Endothelial cell of umbilical vein (primary cell): ENCODE data around the gene TMEM151B. TPM values are rescaled to one million over a fixed set of nuclear protein-coding genes. Genes with fewer than 3 reads are reported as not detected.

ENCODE experiments used
- BruUV-seq: library from RNA; stranded (reverse); fragments of 400-500 nt; replicated peaks from 2 replicates; lab custom pipeline; 2021; lab: Mats Ljungman, UMichigan
- CTCF ChIA-PET: fragments of 300-600, 350-600 bp; sonication (Branson Sonifier 250); formaldehyde crosslinking; loops from one replicate; lab custom pipeline; 2021; ENCODE audit warnings: antibody characterized with exemption, inconsistent platforms; lab: Charles Lee
- POLR2A ChIA-PET: fragments of 300-600, 350-600 bp; sonication (Branson Sonifier 250); formaldehyde crosslinking; loops from one replicate; lab custom pipeline; 2021; ENCODE audit warnings: antibody characterized with exemption, inconsistent platforms; lab: Charles Lee
- DNase-seq: peaks from one replicate; pipeline ENCODE4 v3.0.0-alpha.2; 2011; ENCODE audit warnings: low read depth, low spot score
- FAIRE-seq: peaks from 2 replicates; lab custom pipeline; 2011; peaks lifted over from hg19 to GRCh38; lab: Jason Lieb, UNC
- H2AFZ ChIP-seq: 2 replicates; pipeline ENCODE4 v1.6.0; 2012; ENCODE audit warnings: low read depth, low read length, control low read depth, inconsistent platforms
- H3K27ac ChIP-seq: 2 replicates; pipeline ENCODE4 v1.5.1; 2011; ENCODE audit warnings: low read depth, mild to moderate bottlenecking, control low read depth, low read length, moderate library complexity; ENCODE audit not compliant: insufficient read depth
- H3K27me3 ChIP-seq, 2 experiments: 2 replicates each; pipeline versions ENCODE4 v1.6.0 to v1.6.1; 2011; ENCODE audit warnings: low read length in 2 of 2, mixed read lengths in 1 of 2; ENCODE audit not compliant: control insufficient read depth in 2 of 2, insufficient read depth in 2 of 2
- H3K36me3 ChIP-seq, 2 experiments: 2 replicates in 1 of 2; 3 replicates in 1 of 2; pipeline ENCODE4 v1.5.1; 2011; ENCODE audit warnings: low read length in 2 of 2, mild to moderate bottlenecking in 1 of 2, moderate library complexity in 1 of 2; ENCODE audit not compliant: control insufficient read depth in 2 of 2, insufficient read depth in 2 of 2; ENCODE audit errors: extremely low read depth in 1 of 2
- H3K4me1 ChIP-seq: 3 replicates; pipeline ENCODE4 v1.5.1; 2011; ENCODE audit warnings: mild to moderate bottlenecking, low read length; ENCODE audit not compliant: control insufficient read depth, insufficient read depth; ENCODE audit errors: extremely low read depth
- H3K4me2 ChIP-seq: 2 replicates; pipeline ENCODE4 v1.6.1; 2011; ENCODE audit warnings: low read length, control low read depth, mixed read lengths; ENCODE audit not compliant: insufficient read depth
- H3K4me3 ChIP-seq, 3 experiments: fragments of 200-600 bp in 1 of 3; sonication (generic), shearing (Covaris generic) in 1 of 3; replicated peaks in 1 of 3; 2 replicates each; pipeline ENCODE4 v1.5.1; 2011 to 2016; ENCODE audit warnings: control low read depth in 3 of 3, low read length in 3 of 3, mild to moderate bottlenecking in 2 of 3, inconsistent platforms in 1 of 3, low read depth in 1 of 3, moderate library complexity in 1 of 3; ENCODE audit not compliant: insufficient read depth in 1 of 3
- H3K79me2 ChIP-seq: 2 replicates; pipeline ENCODE4 v1.6.0; 2012; ENCODE audit warnings: low read length, inconsistent platforms; ENCODE audit not compliant: control insufficient read depth, insufficient read depth
- H3K9ac ChIP-seq: replicated peaks from 2 replicates; pipeline ENCODE3; 2011; ENCODE audit warnings: low read length, control low read depth; ENCODE audit not compliant: insufficient read depth; ENCODE audit errors: extremely low read depth
- H3K9me1 ChIP-seq: replicated peaks from 3 replicates; pipeline ENCODE4 v1.6.0; 2011; ENCODE audit warnings: mild to moderate bottlenecking, low read length; ENCODE audit not compliant: control insufficient read depth, insufficient read depth; ENCODE audit errors: extremely low read depth
- H3K9me3 ChIP-seq: replicated peaks from 2 replicates; pipeline ENCODE4 v1.5.1; 2012; ENCODE audit warnings: low read length, inconsistent platforms; ENCODE audit not compliant: control insufficient read depth, insufficient read depth
- H4K20me1 ChIP-seq: replicated peaks from 2 replicates; pipeline ENCODE3; 2011; ENCODE audit warnings: mild to moderate bottlenecking, low read length; ENCODE audit not compliant: control insufficient read depth, insufficient read depth; ENCODE audit errors: extremely low read depth
- EZH2 ChIP-seq: IDR thresholded peaks from 2 replicates; pipeline ENCODE4 v1.6.1; 2012; ENCODE audit warnings: borderline replicate concordance, low read depth, mild to moderate bottlenecking, moderate library complexity, low read length, inconsistent platforms; ENCODE audit not compliant: severe bottlenecking
- FOS ChIP-seq: IDR thresholded peaks from 2 replicates; pipeline ENCODE4 v1.6.1; 2011; ENCODE audit warnings: mild to moderate bottlenecking, low read length, moderate library complexity, borderline replicate concordance; ENCODE audit not compliant: insufficient read depth
- GATA2 ChIP-seq: IDR thresholded peaks from 2 replicates; pipeline ENCODE4 v1.7.0; 2011; ENCODE audit warnings: low read depth, mild to moderate bottlenecking, moderate library complexity, mixed read lengths, low read length; ENCODE audit not compliant: insufficient read length, insufficient read depth
- JUN ChIP-seq: IDR thresholded peaks from 2 replicates; pipeline ENCODE4 v1.6.1; 2011; ENCODE audit warnings: borderline replicate concordance, low read depth; ENCODE audit not compliant: insufficient read length, insufficient read depth
- MYC ChIP-seq: IDR thresholded peaks from one replicate; pipeline ENCODE4 v1.6.1; 2011; ENCODE audit warnings: mild to moderate bottlenecking, low read depth, low read length
- POLR2A ChIP-seq: IDR thresholded peaks from 2 replicates; pipeline ENCODE4 v1.6.1; 2012; ENCODE audit warnings: low read depth, mild to moderate bottlenecking, control low read depth, low read length
- POLR2AphosphoS5 ChIP-seq: IDR thresholded peaks from 2 replicates; pipeline ENCODE4 v1.6.1; 2012; ENCODE audit warnings: low read depth, mild to moderate bottlenecking, control low read depth, low read length, moderate library complexity; ENCODE audit not compliant: insufficient read depth
- dilution Hi-C: fragments of 300-500 bp; cut with MboI; formaldehyde crosslinking; loops from one replicate; pipeline ENCODE4 v1.15.0; 2019; ENCODE audit warnings: low sequenced_read_pairs; ENCODE audit not compliant: extremely low pct_ligation_motif_present
- intact Hi-C: fragments of 100-400 bp; cut with micrococcal nuclease; formaldehyde crosslinking; loops from one replicate; pipeline ENCODE4 v1.10.0; 2022
- polyA plus RNA-seq, 4 experiments: library from polyadenylated mRNA; depleted of rRNA in 3 of 4; stranded (reverse) in 3 of 4; unstranded in 1 of 4; fragments of >200 nt; gene quantifications; 2 replicates each; pipeline versions ENCODE4 v1.2.1 to v1.2.3, GENCODE V29; 2011 to 2012; ENCODE audit warnings: missing spikeins in 1 of 4
- total RNA-seq: library from RNA; stranded (reverse); gene quantifications from 2 replicates; pipeline ENCODE4 v1.2.3, GENCODE V29; 2021
- TF ChIP-seq, protein P1 (sequence below), 2 donors: IDR thresholded peaks; 1 replicate in 1 of 2; 2 replicates in 1 of 2; pipeline ENCODE4 v1.5.1; 2011; ENCODE audit warnings: low read length in 2 of 2, mild to moderate bottlenecking in 2 of 2, moderate library complexity in 2 of 2, control low read depth in 1 of 2, inconsistent platforms in 1 of 2, low read depth in 1 of 2; ENCODE audit not compliant: insufficient read depth in 1 of 2; ENCODE audit errors: extremely low read depth in 1 of 2
- TF ChIP-seq, protein P2 (sequence below): IDR thresholded peaks from 2 replicates; pipeline ENCODE4 v1.6.1; 2011; ENCODE audit not compliant: insufficient read depth, insufficient read length

The TMEM151B gene
- total and polyA plus RNA-seq, 2 donors (not counting 3 experiments of a cell fraction or from before 2014, with no cell fraction given), result 0.03 to 0.07 TPM

DNA sequence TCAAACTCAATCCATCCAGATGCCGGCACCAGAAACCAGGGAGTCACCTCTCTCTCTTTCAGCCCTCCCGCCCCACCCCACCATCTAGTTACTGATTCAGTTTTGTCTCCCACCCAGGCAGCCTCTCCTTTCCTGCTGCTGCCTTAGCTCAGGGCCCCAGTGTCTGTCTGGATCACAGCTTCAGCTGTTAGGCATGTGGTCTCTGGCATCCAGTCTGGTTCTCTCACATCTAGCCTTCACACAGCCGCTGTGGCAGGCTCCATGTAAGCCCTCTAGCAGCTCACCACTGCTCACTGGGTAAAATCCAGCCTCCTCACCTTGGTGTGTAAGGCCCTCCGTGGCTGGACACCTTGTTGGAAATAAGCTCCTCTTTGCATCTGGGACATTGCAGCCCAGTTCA is 21.6 kb downstream of the TMEM151B start:
- CTCF ChIA-PET, result interaction anchor here (0.8 to 5.6 kb wide), 6 partner anchors 12 to 35 kb away, joined by 3 to 35 read pairs (median 4); partner anchors contain the start of genes AARS2 and TMEM151B
- no peaks in the 10 kb centered on the region for H3K9me3 ChIP-seq
- TF ChIP-seq POLR2A (no peak), EZH2 (no peak), GATA2 (no peak), FOS (no peak), MYC (no peak), POLR2AphosphoS5 (no peak), JUN (no peak)
- TF ChIP-seq, protein P1, sequence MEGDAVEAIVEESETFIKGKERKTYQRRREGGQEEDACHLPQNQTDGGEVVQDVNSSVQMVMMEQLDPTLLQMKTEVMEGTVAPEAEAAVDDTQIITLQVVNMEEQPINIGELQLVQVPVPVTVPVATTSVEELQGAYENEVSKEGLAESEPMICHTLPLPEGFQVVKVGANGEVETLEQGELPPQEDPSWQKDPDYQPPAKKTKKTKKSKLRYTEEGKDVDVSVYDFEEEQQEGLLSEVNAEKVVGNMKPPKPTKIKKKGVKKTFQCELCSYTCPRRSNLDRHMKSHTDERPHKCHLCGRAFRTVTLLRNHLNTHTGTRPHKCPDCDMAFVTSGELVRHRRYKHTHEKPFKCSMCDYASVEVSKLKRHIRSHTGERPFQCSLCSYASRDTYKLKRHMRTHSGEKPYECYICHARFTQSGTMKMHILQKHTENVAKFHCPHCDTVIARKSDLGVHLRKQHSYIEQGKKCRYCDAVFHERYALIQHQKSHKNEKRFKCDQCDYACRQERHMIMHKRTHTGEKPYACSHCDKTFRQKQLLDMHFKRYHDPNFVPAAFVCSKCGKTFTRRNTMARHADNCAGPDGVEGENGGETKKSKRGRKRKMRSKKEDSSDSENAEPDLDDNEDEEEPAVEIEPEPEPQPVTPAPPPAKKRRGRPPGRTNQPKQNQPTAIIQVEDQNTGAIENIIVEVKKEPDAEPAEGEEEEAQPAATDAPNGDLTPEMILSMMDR (IDR thresholded peaks at IDR 0.05; ENCODE audit: extremely low read depth in 1 of 2, insufficient read depth in 1 of 2, low read depth in 1 of 2, low read length in 2 of 2), result no peak
- TF ChIP-seq, protein P2, sequence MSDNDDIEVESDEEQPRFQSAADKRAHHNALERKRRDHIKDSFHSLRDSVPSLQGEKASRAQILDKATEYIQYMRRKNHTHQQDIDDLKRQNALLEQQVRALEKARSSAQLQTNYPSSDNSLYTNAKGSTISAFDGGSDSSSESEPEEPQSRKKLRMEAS, result no peak
- no TSS peak for BruUV-seq
- no peak overlapping the region for H3K4me3 ChIP-seq
- intact Hi-C loops (no loop called here), dilution Hi-C loops (no loop called here)
- H3K4me2 ChIP-seq, result no peak overlapping the region
- no peaks in the 10 kb centered on the region for H3K9me1 ChIP-seq
- no peaks in the 10 kb centered on the region for H3K79me2 ChIP-seq
- no peak overlapping the region for H3K9ac ChIP-seq
- no peak overlapping the region for H3K27ac ChIP-seq
- no peaks in the 10 kb centered on the region for H4K20me1 ChIP-seq
- FAIRE-seq (no peak), DNase-seq (no peak)
- H2AFZ ChIP-seq, result no peak overlapping the region
- POLR2A ChIA-PET, result no interaction called here
- H3K36me3 ChIP-seq, result no peaks in the 10 kb centered on the region
- peaks cover 30% of the 10 kb centered on the region in 2 experiments for H3K27me3 ChIP-seq
- no peaks in the 10 kb centered on the region for H3K4me1 ChIP-seq
